GM12878 (cell line): ENCODE measurements around the gene CARD11. TPM values are rescaled to one million over a fixed set of nuclear protein-coding genes. Genes with fewer than 3 reads are reported as not detected.

ENCODE experiments used
- ATAC-seq: fragments of 200-7000 bp; cut with Tn5 transposase; 3 replicates; pipeline ENCODE4 v1.9.1; 2020; ENCODE audit warnings: mild to moderate bottlenecking, moderate library complexity
- BruUV-seq: library from RNA; stranded (reverse); fragments of 400-500 nt; replicated peaks from 2 replicates; lab custom pipeline; 2021; lab: Mats Ljungman, UMichigan
- CTCF ChIA-PET: fragments of 300-600 bp; sonication (Branson Sonifier 250); formaldehyde crosslinking; extraction: SDS; loops from one replicate; lab custom pipeline; 2021; ENCODE audit warnings: inconsistent platforms; lab: Yijun Ruan, JAX
- POLR2A ChIA-PET: fragments of 350-600 bp; formaldehyde crosslinking; extraction: SDS; loops from one replicate; lab custom pipeline; 2021; ENCODE audit warnings: inconsistent platforms; lab: Charles Lee
- RAD21 ChIA-PET: fragments of 300-600 bp; sonication (Branson Sonifier 250); formaldehyde crosslinking; loops from one replicate; lab custom pipeline; 2023; ENCODE audit warnings: antibody characterized with exemption; ENCODE audit not compliant: unreplicated experiment; lab: Charles Lee
- SMC1A ChIA-PET: fragments of 300-600 bp; sonication (Branson Sonifier 250); formaldehyde crosslinking; loops from one replicate; lab custom pipeline; 2023; ENCODE audit not compliant: unreplicated experiment, uncharacterized antibody; lab: Charles Lee
- DNase-seq: peaks from one replicate; pipeline ENCODE4 v3.0.0-alpha.2; 2011; ENCODE audit warnings: low read depth, low spot score
- FAIRE-seq: peaks from 3 replicates; lab custom pipeline; 2011; peaks lifted over from hg19 to GRCh38; lab: Jason Lieb, UNC
- H2AFZ ChIP-seq: 2 replicates; pipeline ENCODE4 v1.6.0; 2011; ENCODE audit warnings: low read depth, low read length, control low read depth; ENCODE audit not compliant: control insufficient read depth
- H3K27ac ChIP-seq: 2 replicates; pipeline ENCODE4 v1.5.1; 2011; ENCODE audit warnings: control low read depth; ENCODE audit not compliant: control insufficient read depth, insufficient read depth
- H3K27me3 ChIP-seq, 2 experiments: replicated peaks in 1 of 2; 2 replicates each; pipeline versions ENCODE4 v1.6.0 to v1.6.1; 2011; ENCODE audit warnings: low read length in 1 of 2; ENCODE audit not compliant: control insufficient read depth in 2 of 2, insufficient read depth in 2 of 2
- H3K36me3 ChIP-seq, 2 experiments: 2 replicates each; pipeline ENCODE4 v1.5.1; 2011; ENCODE audit warnings: low read length in 1 of 2; ENCODE audit not compliant: control insufficient read depth in 2 of 2, insufficient read depth in 2 of 2
- H3K4me1 ChIP-seq: 2 replicates; pipeline ENCODE4 v1.6.1; 2011; ENCODE audit warnings: mild to moderate bottlenecking, low read length, moderate library complexity, mixed read lengths; ENCODE audit not compliant: control insufficient read depth, insufficient read depth
- H3K4me2 ChIP-seq: 2 replicates; pipeline ENCODE4 v1.6.0; 2011; ENCODE audit warnings: control low read depth; ENCODE audit not compliant: control insufficient read depth, insufficient read depth
- H3K4me3 ChIP-seq: fragments of 200-600 bp; sonication (generic); 2 replicates; pipeline ENCODE4 v1.5.1; 2016
- H3K79me2 ChIP-seq: 2 replicates; pipeline ENCODE4 v1.6.0; 2011; ENCODE audit warnings: low read length; ENCODE audit not compliant: control insufficient read depth, insufficient read depth
- H3K9ac ChIP-seq: 2 replicates; pipeline ENCODE4 v1.8.0; 2011; ENCODE audit warnings: low read length, control low read depth, mixed read lengths; ENCODE audit not compliant: control insufficient read depth, insufficient read depth
- H3K9me3 ChIP-seq: replicated peaks from 3 replicates; pipeline ENCODE4 v1.5.1; 2011; ENCODE audit warnings: mild to moderate bottlenecking, low read length; ENCODE audit not compliant: control insufficient read depth, insufficient read depth
- H4K20me1 ChIP-seq: 2 replicates; pipeline ENCODE4 v1.6.0; 2011; ENCODE audit not compliant: control insufficient read depth, insufficient read depth
- BHLHE40 ChIP-seq, 2 experiments: fragments of 450-650 bp in 1 of 2; IDR thresholded peaks; 2 replicates each; pipeline ENCODE4 v1.6.1; 2011 to 2017; ENCODE audit warnings: low read depth in 2 of 2, borderline replicate concordance in 1 of 2, improper control_type of control experiment in 1 of 2, low read length in 1 of 2, mild to moderate bottlenecking in 1 of 2
- JUND ChIP-seq: IDR thresholded peaks from 2 replicates; pipeline ENCODE4 v1.6.1; 2012; ENCODE audit warnings: low read depth, mild to moderate bottlenecking, low read length, improper control_type of control experiment, moderate library complexity
- NR2F1 ChIP-seq: fragments of 450-650 bp; conservative IDR thresholded peaks from 2 replicates; pipeline ENCODE4 v1.6.1; 2017; ENCODE audit warnings: mild to moderate bottlenecking
- TARDBP ChIP-seq: IDR thresholded peaks from 2 replicates; pipeline ENCODE4 v1.6.1; 2016; ENCODE audit warnings: borderline replicate concordance
- WGBS: methylation state at CpG from one replicate; pipeline ENCODE4 v1.1.6; 2016; ENCODE audit warnings: low lambda C conversion rate; ENCODE audit not compliant: insufficient replicate concordance, insufficient coverage; ENCODE audit errors: missing lambda C conversion rate; 5-methylcytosine and 5-hydroxymethylcytosine counted together
- in situ Hi-C: fragments of 300-500 bp; cut with MboI; formaldehyde crosslinking; loops from 9 replicates; pipeline ENCODE4 v1.14.3; 2018; ENCODE audit warnings: mixed read lengths
- intact Hi-C: fragments of 100-400 bp; cut with micrococcal nuclease; formaldehyde crosslinking; loops from one replicate; pipeline ENCODE4 v1.14.2; 2022; ENCODE audit not compliant: unreplicated experiment
- polyA plus RNA-seq, 11 experiments: library from polyadenylated mRNA; depleted of rRNA in 4 of 11; unstranded in 6 of 11; stranded (reverse) in 5 of 11; fragments of >200 nt; fragmentation: Nextera tagmentation in 4 of 11; fragmentation: Illumina TruSeq in 1 of 11; extraction: Ambion mirVana in 4 of 11; extraction: Trizol in 1 of 11; gene quantifications; 1 replicate in 1 of 11; 2 replicates in 10 of 11; pipeline versions ENCODE4 v1.2.1 to v1.2.3, GENCODE V29; 2011 to 2016; ENCODE audit warnings: inconsistent platforms in 2 of 11, missing spikeins in 2 of 11, low read depth in 1 of 11
- total RNA-seq, 4 experiments: library from RNA; depleted of rRNA in 3 of 4; stranded (reverse); fragments of >200 nt in 3 of 4; fragmentation: Illumina TruSeq in 1 of 4; extraction: Trizol in 1 of 4; gene quantifications; 2 replicates each; pipeline versions ENCODE4 v1.2.1 to v1.2.3, GENCODE V29; 2013 to 2021
- TF ChIP-seq, protein P1 (sequence below): fragments of 450-650 bp; IDR thresholded peaks from 2 replicates; pipeline ENCODE4 v1.6.1; 2018; ENCODE audit warnings: borderline replicate concordance, mild to moderate bottlenecking; ENCODE audit not compliant: partially characterized antibody
- TF ChIP-seq, protein P2 (sequence below): fragments of 450-650 bp; formaldehyde crosslinking; IDR thresholded peaks from 2 replicates; pipeline ENCODE4 v1.5.0; 2022; ENCODE audit warnings: mild to moderate bottlenecking, missing genetic modification characterization

CARD11 gene
- total and polyA plus RNA-seq, 10 of the 15 experiments (the other 5 are each of a cell fraction or from before 2014, with no cell fraction given) = 0.27 to 72.0 (median 28.4) TPM

- no peak for DNase-seq
- CTCF ChIA-PET = no interaction called here
- Histone ChIP-seq H3K27ac (no peak overlapping the region), H3K36me3 (peaks cover 5 to 7% of the 10 kb centered on the region in 2 experiments; a peak in 3 of 4 replicates), H3K9me3 (peaks cover 11% of the 10 kb centered on the region; the same call in 2 of the 3 replicates), H3K9ac (no peak overlapping the region), H3K4me2 (no peak overlapping the region), H3K27me3 (no peaks in the 10 kb centered on the region), H3K79me2 (no peaks in the 10 kb centered on the region), H2AFZ (no peak overlapping the region), H4K20me1 (no peaks in the 10 kb centered on the region), H3K4me3 (no peak overlapping the region), H3K4me1 (no peaks in the 10 kb centered on the region)
- TF ChIP-seq, protein P1, sequence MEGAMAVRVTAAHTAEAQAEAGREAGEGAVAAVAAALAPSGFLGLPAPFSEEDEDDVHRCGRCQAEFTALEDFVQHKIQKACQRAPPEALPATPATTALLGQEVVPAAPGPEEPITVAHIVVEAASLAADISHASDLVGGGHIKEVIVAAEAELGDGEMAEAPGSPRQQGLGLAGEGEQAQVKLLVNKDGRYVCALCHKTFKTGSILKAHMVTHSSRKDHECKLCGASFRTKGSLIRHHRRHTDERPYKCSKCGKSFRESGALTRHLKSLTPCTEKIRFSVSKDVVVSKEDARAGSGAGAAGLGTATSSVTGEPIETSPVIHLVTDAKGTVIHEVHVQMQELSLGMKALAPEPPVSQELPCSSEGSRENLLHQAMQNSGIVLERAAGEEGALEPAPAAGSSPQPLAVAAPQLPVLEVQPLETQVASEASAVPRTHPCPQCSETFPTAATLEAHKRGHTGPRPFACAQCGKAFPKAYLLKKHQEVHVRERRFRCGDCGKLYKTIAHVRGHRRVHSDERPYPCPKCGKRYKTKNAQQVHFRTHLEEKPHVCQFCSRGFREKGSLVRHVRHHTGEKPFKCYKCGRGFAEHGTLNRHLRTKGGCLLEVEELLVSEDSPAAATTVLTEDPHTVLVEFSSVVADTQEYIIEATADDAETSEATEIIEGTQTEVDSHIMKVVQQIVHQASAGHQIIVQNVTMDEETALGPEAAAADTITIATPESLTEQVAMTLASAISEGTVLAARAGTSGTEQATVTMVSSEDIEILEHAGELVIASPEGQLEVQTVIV = no peak
- in situ Hi-C loops (no loop called here), intact Hi-C loops (no loop called here)
- no TSS peak for BruUV-seq
- RAD21 ChIA-PET = interaction anchor here (1.2 kb wide), 1 partner anchor 44 kb away, joined by 3 read pairs; no protein-coding TSS in a partner anchor
- SMC1A ChIA-PET = interaction anchor here (1.0 kb wide), 1 partner anchor 32 kb away, joined by 3 read pairs; no protein-coding TSS in a partner anchor
- WGBS = 98% methylated on average over 10 of the region's 10 CpGs
- no peak for ATAC-seq
- POLR2A ChIA-PET = interaction anchor here (0.9 kb wide), 1 partner anchor 8 kb away, joined by 5 read pairs; no protein-coding TSS in a partner anchor
- FAIRE-seq = no peak
Measured at GRCh38 chr7:2997014-2997413, 46.7 kb downstream of the CARD11 start.

DNA sequence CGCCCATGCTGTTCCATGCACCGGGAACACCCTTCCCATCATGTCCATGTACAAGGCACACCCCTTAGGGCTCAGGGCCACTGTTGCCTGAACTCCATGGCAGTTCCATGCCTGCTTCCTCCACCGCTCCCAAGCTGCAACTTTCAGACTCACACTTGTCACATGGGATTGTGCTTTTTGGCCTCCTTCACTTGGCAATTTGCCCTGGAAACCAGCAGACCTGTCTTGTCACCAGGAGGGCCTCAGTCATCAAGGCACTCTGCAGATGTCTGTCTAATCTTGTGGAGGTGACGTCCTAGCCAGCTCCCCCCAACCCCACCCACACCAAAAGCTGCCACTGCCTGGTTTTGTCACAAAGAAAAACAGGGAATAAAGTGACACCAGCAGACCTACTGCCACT is 47.5 kb downstream of the CARD11 start:
- SMC1A ChIA-PET = no interaction called here
- ATAC-seq = no peak
- Histone ChIP-seq H3K27me3 (no peaks in the 10 kb centered on the region), H3K9ac (no peak overlapping the region), H3K9me3 (peaks cover 13% of the 10 kb centered on the region; the same call in 2 of the 3 replicates), H3K27ac (no peak overlapping the region), H3K4me2 (no peak overlapping the region), H3K4me1 (no peaks in the 10 kb centered on the region), H3K36me3 (peaks cover 5 to 7% of the 10 kb centered on the region in 2 experiments; a peak in 3 of 4 replicates), H2AFZ (no peak overlapping the region), H4K20me1 (no peaks in the 10 kb centered on the region), H3K79me2 (no peaks in the 10 kb centered on the region), H3K4me3 (no peak overlapping the region)
- POLR2A ChIA-PET = no interaction called here
- 98% methylated on average over 4 of the region's 4 CpGs for WGBS
- intact Hi-C loops = no loop called here
- no peak for FAIRE-seq
- no peak for DNase-seq
- in situ Hi-C loops = no loop called here
- no TSS peak for BruUV-seq
- RAD21 ChIA-PET = no interaction called here
- CTCF ChIA-PET = no interaction called here
- TF ChIP-seq NR2F1 (no peak), JUND (no peak), TARDBP (no peak), BHLHE40 (IDR thresholded peaks at IDR 0.05; ENCODE audit: borderline replicate concordance in 1 of 2, low read depth in 2 of 2, low read length in 1 of 2) (no peak)
- TF ChIP-seq, protein P2, sequence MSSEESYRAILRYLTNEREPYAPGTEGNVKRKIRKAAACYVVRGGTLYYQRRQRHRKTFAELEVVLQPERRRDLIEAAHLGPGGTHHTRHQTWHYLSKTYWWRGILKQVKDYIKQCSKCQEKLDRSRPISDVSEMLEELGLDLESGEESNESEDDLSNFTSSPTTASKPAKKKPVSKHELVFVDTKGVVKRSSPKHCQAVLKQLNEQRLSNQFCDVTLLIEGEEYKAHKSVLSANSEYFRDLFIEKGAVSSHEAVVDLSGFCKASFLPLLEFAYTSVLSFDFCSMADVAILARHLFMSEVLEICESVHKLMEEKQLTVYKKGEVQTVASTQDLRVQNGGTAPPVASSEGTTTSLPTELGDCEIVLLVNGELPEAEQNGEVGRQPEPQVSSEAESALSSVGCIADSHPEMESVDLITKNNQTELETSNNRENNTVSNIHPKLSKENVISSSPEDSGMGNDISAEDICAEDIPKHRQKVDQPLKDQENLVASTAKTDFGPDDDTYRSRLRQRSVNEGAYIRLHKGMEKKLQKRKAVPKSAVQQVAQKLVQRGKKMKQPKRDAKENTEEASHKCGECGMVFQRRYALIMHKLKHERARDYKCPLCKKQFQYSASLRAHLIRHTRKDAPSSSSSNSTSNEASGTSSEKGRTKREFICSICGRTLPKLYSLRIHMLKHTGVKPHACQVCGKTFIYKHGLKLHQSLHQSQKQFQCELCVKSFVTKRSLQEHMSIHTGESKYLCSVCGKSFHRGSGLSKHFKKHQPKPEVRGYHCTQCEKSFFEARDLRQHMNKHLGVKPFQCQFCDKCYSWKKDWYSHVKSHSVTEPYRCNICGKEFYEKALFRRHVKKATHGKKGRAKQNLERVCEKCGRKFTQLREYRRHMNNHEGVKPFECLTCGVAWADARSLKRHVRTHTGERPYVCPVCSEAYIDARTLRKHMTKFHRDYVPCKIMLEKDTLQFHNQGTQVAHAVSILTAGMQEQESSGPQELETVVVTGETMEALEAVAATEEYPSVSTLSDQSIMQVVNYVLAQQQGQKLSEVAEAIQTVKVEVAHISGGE (CRISPR knock-in tag) = no peak
